Activated gamma-delta T cell treated with anti-CD3 and anti-CD28 coated beads, Interleukin-2, amount 50 U/mL, for 16 hours (primary cell): ENCODE measurements around the gene PPCDC.
A peak's percentile ranks its signal among the peaks of the same experiment; 100 is the strongest.

ENCODE experiments used
- DNase-seq: peaks from one replicate; pipeline ENCODE4 v3.0.0-alpha.2; 2020; ENCODE audit warnings: low read depth

PPCDC gene

DNA sequence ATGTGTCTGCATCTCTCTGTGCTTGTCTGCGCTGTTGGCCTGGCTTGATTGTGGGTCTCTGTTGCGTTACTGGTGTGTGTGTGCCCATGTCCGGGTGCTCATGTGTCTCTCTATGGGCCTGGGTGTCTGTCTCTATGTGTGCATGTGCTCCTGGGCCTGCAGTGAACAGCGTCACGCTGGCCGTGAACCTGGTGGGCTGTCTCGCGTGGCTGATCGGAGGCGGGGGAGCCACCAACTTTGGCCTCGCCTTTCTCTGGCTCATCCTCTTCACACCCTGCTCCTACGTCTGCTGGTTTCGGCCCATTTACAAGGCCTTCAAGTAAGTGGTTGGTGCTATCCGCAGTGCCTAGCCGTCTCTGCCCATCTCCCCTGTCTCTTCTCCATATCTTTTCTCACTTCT is 7.0 kb upstream of the PPCDC start:
- no peak for DNase-seq

GRCh38 chr15:75019916-75020315 is 3.5 kb upstream of the PPCDC start:
- no peak for DNase-seq

GRCh38 chr15:75021341-75021740 is 2.0 kb upstream of the PPCDC start:
- no peak for DNase-seq

DNA sequence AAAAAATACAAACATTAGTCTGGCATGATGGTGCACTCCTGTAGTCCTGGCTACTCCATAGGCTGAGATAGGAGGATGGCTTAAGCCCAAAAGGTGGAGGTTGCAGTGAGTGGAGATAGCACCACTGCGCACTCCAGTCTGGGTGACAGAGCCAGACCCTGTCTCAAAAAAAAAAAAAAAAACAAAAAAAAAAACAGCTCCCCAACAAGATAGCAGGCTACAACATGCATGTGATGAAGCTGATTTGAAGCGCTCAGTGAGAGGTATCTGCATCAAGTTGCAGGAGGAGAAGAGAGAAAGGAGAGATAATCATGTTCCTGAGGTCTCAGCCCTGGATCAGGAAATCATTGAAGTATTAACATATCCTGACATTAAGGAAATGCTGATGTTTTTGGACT is 608 bp upstream of the PPCDC start:
- no peak for DNase-seq

DNA sequence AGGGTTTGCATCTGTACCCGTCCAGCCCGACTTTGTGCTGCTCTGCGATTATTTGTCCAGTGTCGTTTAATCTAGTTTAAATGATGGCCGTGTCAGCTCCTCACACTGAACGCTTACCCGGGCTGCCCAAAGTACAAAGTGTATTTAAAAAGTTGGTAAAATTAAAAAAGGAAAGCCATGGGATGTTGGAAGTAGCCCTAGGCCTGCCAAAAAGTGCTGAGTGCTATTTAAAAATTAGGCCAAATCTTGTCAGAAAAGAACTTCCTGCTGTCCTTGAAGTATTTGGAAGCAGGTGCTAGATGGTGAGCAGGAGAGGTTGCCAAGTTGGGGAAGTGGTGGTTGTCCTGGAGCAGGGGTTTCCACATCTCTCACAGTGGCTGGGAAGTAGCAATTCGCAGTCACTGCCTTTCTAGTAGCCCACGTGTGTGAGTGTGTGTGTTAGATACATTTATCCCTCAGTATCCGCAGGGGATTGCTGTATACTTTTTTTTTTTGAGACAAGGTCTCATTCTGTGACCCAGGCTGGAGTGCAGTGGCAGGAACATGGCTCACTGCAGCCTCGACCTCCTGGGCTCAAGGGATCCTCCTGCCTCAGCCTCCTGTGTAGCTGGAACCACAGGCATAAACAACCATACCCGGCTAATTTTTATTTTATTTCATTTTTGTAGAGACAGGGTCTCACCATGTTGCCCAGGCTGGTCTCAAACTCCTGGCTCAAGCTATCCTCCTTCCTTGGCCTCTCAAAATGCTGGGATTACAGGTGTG is 664 bp downstream of the PPCDC start:
- no peak for DNase-seq

DNA sequence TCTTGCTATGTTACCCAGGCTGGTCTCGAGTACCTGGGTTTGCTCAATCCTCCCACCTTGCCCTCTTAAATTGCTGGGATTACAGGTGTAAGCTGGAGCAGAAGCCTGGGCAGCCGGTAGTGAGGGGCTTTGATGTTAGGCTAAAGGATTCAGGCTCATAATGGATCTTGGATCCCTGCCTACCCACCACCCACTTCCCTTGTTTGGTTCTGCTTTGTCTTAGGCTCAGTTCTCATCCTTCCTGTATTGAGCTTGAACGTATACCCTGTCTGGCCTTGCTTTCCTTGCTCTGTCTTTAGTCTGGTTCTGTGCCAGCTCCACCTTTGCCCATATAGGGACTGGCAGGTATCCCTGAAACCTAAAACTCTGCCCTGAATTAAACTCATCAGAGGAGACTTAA is 1.7 kb downstream of the PPCDC start:
- DNase-seq, result no peak

- DNase-seq, result no peak
Observed at GRCh38 chr15:75025548-75026260, 2.3 kb downstream of the PPCDC start.

GRCh38 chr15:75027551-75027950 is 4.2 kb downstream of the PPCDC start:
- no peak for DNase-seq

DNA sequence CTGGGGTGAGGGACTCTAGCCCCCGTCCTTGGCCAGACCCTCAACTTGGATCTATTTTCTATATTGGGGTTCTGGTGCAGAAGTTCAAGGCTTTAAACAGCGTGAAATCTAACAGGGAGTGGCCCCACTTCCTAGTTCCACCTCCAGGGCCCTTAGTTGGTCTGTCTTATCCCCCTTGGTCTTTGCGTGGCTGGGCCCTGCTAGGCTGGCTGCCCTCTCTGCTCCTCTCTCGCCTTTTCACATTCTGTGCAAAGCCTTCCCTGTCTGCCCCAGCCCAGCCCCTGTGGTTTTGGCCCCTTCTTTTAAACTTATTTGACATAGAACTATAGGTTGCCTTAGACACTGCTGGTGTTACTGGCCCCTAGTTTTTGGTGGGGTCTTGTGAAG is 5.6 kb downstream of the PPCDC start:
- no peak for DNase-seq

DNA sequence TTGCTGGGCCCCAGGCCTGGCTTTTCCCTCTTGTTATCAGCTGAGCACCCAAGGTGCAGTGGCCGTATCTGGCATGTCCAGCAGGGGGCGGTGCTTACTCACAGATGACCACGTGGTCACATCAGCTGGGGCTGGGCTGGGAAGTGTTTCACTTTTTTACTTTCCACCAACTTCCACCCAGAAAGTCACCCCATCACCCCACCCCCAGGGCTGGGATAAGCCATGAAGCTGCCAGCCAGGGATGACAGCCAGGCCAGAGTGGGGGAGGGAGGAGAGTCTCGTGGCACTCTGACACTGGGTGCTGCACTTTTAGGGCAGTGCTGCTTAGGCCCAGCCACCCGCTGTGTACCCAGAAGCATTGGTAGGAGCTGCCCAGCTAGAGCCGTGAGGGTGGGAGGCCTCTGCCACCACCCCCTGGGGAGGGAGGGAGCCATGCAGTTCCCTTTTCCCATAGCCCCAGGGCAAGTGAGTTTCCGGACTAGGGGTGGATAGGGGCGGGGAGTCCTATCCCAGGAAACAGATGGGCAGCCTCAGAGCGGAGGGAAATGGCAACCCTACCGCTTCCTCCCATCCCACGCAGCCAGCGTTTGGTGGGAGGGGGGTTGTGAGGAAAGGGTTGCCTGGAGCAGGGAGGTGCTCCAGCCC is 6.1 kb downstream of the PPCDC start:
- peak; percentile 87 for DNase-seq

DNA sequence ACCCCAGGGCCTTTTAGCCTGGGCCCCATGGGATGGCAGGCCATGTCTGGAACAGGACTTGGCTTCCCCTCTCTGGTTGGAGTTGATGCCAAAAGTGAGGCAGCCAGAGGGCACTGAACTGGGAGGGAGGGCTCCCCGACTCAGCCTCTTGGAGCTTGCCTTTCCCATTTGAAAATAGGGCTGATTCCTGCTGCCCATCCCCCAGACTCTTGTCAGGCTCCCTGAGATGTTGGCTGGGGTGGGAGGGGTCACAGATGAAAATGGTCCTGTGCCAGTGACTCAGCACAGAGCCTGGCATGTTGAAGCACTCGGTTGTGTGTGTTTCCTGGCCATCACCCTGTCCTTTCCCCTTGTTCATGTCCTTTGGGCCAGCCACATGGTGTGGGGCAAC is 6.6 kb downstream of the PPCDC start:
- no peak for DNase-seq

DNA sequence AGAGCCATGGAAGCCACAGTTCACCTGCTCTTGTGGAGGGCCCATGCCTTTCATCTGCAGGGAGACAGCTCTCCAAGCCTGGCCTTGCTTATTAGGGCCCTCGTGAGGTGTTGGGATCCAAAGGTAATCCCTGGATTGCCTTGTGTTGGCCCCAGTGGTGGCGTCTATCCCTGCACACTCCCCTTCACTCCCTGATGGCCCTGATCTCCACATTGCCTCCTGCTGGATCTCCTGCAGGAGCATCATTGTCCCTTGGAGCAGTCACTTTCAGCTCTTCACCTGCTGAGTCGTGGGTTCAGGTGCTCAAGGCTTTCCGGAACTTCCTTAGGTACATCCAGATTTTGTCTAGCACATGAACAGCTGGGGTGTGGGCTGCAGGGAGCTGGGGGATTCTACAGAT is 7.0 kb downstream of the PPCDC start:
- no peak for DNase-seq

DNA sequence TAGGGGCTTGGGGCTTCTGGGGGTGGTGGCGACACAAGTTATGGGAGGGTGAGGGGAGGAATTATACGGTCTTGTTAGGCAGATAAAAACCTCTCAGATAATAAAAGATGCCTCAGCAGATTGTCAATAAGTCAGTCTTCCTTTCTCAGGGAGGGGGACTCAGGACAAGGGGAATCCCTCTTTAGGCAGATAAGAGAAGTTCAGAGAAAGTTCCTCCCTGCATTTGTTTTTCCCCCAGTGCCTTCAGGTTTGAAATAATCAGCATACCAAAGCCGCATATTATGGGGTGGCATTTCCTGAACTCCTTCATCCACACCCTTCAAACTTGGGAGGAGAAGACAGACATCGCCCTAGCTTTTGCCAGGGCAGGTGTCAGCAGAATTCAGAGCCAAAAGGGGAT is 8.5 kb downstream of the PPCDC start:
- no peak for DNase-seq

- DNase-seq, result no peak
Observed at GRCh38 chr15:75032395-75032794, 9.0 kb downstream of the PPCDC start.

DNA sequence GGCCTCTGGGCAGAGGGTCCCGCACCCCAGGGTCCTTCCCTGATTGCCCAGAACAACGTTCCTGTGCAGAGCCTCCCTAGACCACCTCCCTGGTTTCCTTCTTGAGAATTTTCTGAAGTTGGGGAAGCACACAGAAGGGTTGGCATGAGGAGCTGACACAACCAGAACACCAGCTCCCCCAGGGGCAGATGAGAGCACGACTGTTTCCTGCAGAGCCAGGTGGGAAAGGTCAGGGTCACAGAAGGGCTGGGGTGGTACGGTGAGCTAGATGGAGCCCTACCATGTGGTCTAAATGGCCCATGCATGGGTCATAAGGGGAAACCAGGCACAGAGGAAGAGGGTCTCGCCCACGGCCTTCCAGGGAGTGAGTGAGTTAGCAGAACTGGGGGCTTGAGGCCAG is 10.4 kb downstream of the PPCDC start:
- DNase-seq, result no peak

GRCh38 chr15:75034615-75035014 is 11.2 kb downstream of the PPCDC start:
- DNase-seq, result no peak

DNA sequence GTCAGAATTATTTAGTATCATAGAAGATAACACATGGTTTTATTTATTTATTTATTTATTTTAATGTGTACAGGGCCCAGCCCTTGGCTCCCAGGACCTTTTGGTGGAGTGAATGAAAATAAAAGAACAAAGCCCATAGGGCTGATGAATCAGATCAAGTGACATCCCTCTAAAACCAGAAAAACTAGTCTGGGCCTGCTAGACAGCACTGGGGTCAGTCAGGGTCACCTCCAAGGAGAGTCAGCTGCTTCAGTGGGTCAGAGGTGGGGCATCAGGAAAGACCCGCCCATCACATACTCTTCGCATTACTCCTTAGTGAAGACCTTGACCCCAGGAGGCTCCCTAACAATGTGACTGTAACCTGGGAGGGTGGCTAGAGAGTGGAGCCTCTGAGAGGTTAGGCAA is 12.8 kb downstream of the PPCDC start:
- no peak for DNase-seq

DNA sequence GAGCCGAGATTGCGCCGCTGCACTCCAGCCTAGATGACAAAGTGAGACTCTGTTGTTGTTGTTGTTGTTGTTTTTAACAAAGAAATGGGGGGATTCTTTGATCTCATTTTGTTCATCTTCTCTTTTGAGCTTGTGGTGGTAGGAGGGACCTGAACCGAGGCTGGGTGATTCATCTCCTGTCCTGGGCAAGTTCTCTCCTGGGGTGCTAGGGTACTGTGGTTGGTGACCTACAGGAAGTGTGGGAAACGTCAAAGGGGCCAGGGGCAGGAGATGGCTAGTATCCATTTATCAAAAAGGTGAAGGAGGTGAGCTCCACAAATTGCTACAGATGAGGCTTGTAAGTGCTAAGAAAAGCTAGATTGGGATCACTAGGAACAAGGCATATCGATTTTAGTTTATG is 14.3 kb downstream of the PPCDC start:
- no peak for DNase-seq

DNA sequence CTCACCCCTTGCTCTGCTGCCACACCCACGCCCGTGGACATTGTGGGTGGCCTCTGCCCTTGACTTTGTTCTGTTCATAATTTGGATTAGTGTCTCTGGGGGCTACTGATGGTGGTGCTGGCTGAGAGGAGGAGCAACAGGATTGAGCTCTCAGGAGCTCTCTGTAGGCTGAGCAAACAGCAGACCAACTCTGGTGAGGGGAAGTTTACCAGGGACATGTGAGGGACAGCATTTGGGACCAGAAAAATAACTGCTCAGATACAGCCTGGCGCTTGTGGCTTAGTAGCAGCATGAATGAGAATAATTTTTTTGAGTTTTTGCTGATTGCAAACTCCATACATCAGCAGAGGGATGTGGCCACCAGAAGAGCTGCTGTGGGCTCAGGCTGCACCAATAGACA is 14.8 kb downstream of the PPCDC start:
- no peak for DNase-seq

DNA sequence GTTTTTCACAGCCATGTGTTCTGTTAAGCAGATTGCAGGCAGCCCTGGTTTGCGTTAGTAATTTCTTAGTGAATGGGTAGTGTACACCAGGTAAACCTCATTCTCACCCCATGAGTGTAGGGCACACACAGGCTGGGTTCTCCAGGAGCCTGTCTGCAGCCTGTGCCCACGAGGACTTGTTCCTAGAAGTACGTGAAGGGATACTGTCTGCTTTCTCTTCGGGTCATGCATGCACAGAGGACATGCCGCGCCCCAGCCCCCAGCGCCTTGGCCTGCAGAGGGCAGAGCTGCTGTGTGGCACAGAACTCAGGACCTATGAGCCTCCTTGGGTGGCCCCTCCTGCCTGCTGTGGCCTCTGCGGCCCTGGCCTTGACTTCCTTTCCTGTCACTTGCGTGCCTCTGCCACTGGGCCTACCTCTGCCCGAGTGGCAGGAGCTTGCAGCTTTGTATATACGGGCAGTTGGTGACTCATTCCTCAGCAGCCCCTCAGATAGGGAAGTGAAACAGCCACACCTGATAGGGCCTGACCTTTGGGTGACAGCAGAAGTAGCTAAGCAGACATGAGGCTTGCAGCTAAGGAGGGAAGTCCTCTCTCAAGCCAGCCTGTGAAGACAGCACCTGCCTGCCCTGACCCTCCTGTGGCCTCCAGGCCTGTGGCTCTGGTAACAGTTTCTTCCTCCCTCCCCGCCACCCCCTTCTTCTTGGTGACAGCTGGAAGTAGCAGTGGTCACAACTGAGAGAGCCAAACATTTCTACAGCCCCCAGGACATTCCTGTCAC is 19.5 kb downstream of the PPCDC start:
- peak; percentile 60 for DNase-seq

DNA sequence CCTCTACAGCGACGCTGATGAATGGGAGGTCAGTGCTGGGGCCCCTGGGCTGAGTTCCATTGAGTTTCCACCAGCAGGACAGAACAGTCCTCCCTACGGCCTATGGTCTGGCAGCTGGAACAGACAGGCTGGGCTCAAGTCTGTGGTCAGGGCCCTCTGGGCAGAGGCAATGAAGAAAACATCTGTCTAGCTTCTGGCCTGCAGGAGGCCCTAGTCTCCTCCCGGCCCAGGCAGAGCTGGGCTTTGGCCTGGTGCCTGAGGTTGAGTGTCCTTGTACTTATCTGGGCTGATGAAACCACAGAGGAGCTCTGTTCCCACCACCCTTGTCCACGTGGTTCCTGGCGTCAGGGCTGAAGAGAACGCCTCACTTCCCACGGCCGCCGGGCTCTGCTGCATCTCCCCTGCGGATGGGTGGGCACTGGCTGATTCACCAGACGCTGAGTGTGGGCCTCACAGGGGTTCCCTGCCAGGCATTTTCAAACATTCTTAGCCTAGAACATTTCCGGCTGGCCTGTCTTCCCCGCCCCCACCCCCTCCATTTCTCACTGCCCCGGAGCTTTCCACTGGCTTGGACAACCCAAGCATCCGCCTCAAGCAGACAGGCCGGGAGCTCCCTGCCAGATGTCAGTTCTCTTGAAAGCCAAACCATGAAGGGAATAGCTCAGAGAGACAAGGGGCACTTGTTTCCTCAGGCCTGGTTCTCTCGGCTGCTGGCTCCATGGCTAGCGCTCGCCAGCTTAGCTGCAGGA is 20.3 kb downstream of the PPCDC start:
- DNase-seq, result no peak
